Endothelial cell of umbilical vein (primary cell): Measurements from ENCODE around the gene GTF3C5. TPM values are rescaled to one million over a fixed set of nuclear protein-coding genes. Genes with fewer than 3 reads are reported as not detected.
"Not testable (repeated sequence)": the region's sequence is repeated elsewhere in the genome, so short reads cannot be mapped to it uniquely, and the experiment has no call there.

ENCODE experiments used
- BruUV-seq: library from RNA; stranded (reverse); fragments of 400-500 nt; replicated peaks from 2 replicates; lab custom pipeline; 2021; lab: Mats Ljungman, UMichigan
- CTCF ChIA-PET: fragments of 300-600, 350-600 bp; sonication (Branson Sonifier 250); formaldehyde crosslinking; loops from one replicate; lab custom pipeline; 2021; ENCODE audit warnings: antibody characterized with exemption, inconsistent platforms; lab: Charles Lee
- POLR2A ChIA-PET: fragments of 300-600, 350-600 bp; sonication (Branson Sonifier 250); formaldehyde crosslinking; loops from one replicate; lab custom pipeline; 2021; ENCODE audit warnings: antibody characterized with exemption, inconsistent platforms; lab: Charles Lee
- DNase-seq: peaks from one replicate; pipeline ENCODE4 v3.0.0-alpha.2; 2011; ENCODE audit warnings: low read depth, low spot score
- FAIRE-seq: peaks from 2 replicates; lab custom pipeline; 2011; peaks lifted over from hg19 to GRCh38; lab: Jason Lieb, UNC
- H2AFZ ChIP-seq: 2 replicates; pipeline ENCODE4 v1.6.0; 2012; ENCODE audit warnings: low read depth, low read length, control low read depth, inconsistent platforms
- H3K27ac ChIP-seq: 2 replicates; pipeline ENCODE4 v1.5.1; 2011; ENCODE audit warnings: low read depth, mild to moderate bottlenecking, control low read depth, low read length, moderate library complexity; ENCODE audit not compliant: insufficient read depth
- H3K27me3 ChIP-seq, 2 experiments: 2 replicates each; pipeline versions ENCODE4 v1.6.0 to v1.6.1; 2011; ENCODE audit warnings: low read length in 2 of 2, mixed read lengths in 1 of 2; ENCODE audit not compliant: control insufficient read depth in 2 of 2, insufficient read depth in 2 of 2
- H3K36me3 ChIP-seq, 2 experiments: 2 replicates in 1 of 2; 3 replicates in 1 of 2; pipeline ENCODE4 v1.5.1; 2011; ENCODE audit warnings: low read length in 2 of 2, mild to moderate bottlenecking in 1 of 2, moderate library complexity in 1 of 2; ENCODE audit not compliant: control insufficient read depth in 2 of 2, insufficient read depth in 2 of 2; ENCODE audit errors: extremely low read depth in 1 of 2
- H3K4me1 ChIP-seq: 3 replicates; pipeline ENCODE4 v1.5.1; 2011; ENCODE audit warnings: mild to moderate bottlenecking, low read length; ENCODE audit not compliant: control insufficient read depth, insufficient read depth; ENCODE audit errors: extremely low read depth
- H3K4me2 ChIP-seq: 2 replicates; pipeline ENCODE4 v1.6.1; 2011; ENCODE audit warnings: low read length, control low read depth, mixed read lengths; ENCODE audit not compliant: insufficient read depth
- H3K4me3 ChIP-seq, 3 experiments: fragments of 200-600 bp in 1 of 3; sonication (generic), shearing (Covaris generic) in 1 of 3; replicated peaks in 1 of 3; 2 replicates each; pipeline ENCODE4 v1.5.1; 2011 to 2016; ENCODE audit warnings: control low read depth in 3 of 3, low read length in 3 of 3, mild to moderate bottlenecking in 2 of 3, inconsistent platforms in 1 of 3, low read depth in 1 of 3, moderate library complexity in 1 of 3; ENCODE audit not compliant: insufficient read depth in 1 of 3
- H3K79me2 ChIP-seq: 2 replicates; pipeline ENCODE4 v1.6.0; 2012; ENCODE audit warnings: low read length, inconsistent platforms; ENCODE audit not compliant: control insufficient read depth, insufficient read depth
- H3K9ac ChIP-seq: replicated peaks from 2 replicates; pipeline ENCODE3; 2011; ENCODE audit warnings: low read length, control low read depth; ENCODE audit not compliant: insufficient read depth; ENCODE audit errors: extremely low read depth
- H3K9me1 ChIP-seq: replicated peaks from 3 replicates; pipeline ENCODE4 v1.6.0; 2011; ENCODE audit warnings: mild to moderate bottlenecking, low read length; ENCODE audit not compliant: control insufficient read depth, insufficient read depth; ENCODE audit errors: extremely low read depth
- H3K9me3 ChIP-seq: replicated peaks from 2 replicates; pipeline ENCODE4 v1.5.1; 2012; ENCODE audit warnings: low read length, inconsistent platforms; ENCODE audit not compliant: control insufficient read depth, insufficient read depth
- H4K20me1 ChIP-seq: replicated peaks from 2 replicates; pipeline ENCODE3; 2011; ENCODE audit warnings: mild to moderate bottlenecking, low read length; ENCODE audit not compliant: control insufficient read depth, insufficient read depth; ENCODE audit errors: extremely low read depth
- CTCF ChIP-seq, 2 donors: IDR thresholded peaks; 1 replicate in 1 of 2; 2 replicates in 1 of 2; pipeline ENCODE4 v1.5.1; 2011; ENCODE audit warnings: low read length in 2 of 2, mild to moderate bottlenecking in 2 of 2, moderate library complexity in 2 of 2, control low read depth in 1 of 2, inconsistent platforms in 1 of 2, low read depth in 1 of 2; ENCODE audit not compliant: insufficient read depth in 1 of 2; ENCODE audit errors: extremely low read depth in 1 of 2
- EZH2 ChIP-seq: IDR thresholded peaks from 2 replicates; pipeline ENCODE4 v1.6.1; 2012; ENCODE audit warnings: borderline replicate concordance, low read depth, mild to moderate bottlenecking, moderate library complexity, low read length, inconsistent platforms; ENCODE audit not compliant: severe bottlenecking
- FOS ChIP-seq: IDR thresholded peaks from 2 replicates; pipeline ENCODE4 v1.6.1; 2011; ENCODE audit warnings: mild to moderate bottlenecking, low read length, moderate library complexity, borderline replicate concordance; ENCODE audit not compliant: insufficient read depth
- GATA2 ChIP-seq: IDR thresholded peaks from 2 replicates; pipeline ENCODE4 v1.7.0; 2011; ENCODE audit warnings: low read depth, mild to moderate bottlenecking, moderate library complexity, mixed read lengths, low read length; ENCODE audit not compliant: insufficient read length, insufficient read depth
- JUN ChIP-seq: IDR thresholded peaks from 2 replicates; pipeline ENCODE4 v1.6.1; 2011; ENCODE audit warnings: borderline replicate concordance, low read depth; ENCODE audit not compliant: insufficient read length, insufficient read depth
- MYC ChIP-seq: IDR thresholded peaks from one replicate; pipeline ENCODE4 v1.6.1; 2011; ENCODE audit warnings: mild to moderate bottlenecking, low read depth, low read length
- POLR2A ChIP-seq: IDR thresholded peaks from 2 replicates; pipeline ENCODE4 v1.6.1; 2012; ENCODE audit warnings: low read depth, mild to moderate bottlenecking, control low read depth, low read length
- POLR2AphosphoS5 ChIP-seq: IDR thresholded peaks from 2 replicates; pipeline ENCODE4 v1.6.1; 2012; ENCODE audit warnings: low read depth, mild to moderate bottlenecking, control low read depth, low read length, moderate library complexity; ENCODE audit not compliant: insufficient read depth
- dilution Hi-C: fragments of 300-500 bp; cut with MboI; formaldehyde crosslinking; loops from one replicate; pipeline ENCODE4 v1.15.0; 2019; ENCODE audit warnings: low sequenced_read_pairs; ENCODE audit not compliant: extremely low pct_ligation_motif_present
- intact Hi-C: fragments of 100-400 bp; cut with micrococcal nuclease; formaldehyde crosslinking; loops from one replicate; pipeline ENCODE4 v1.10.0; 2022
- polyA plus RNA-seq, 4 experiments: library from polyadenylated mRNA; depleted of rRNA in 3 of 4; stranded (reverse) in 3 of 4; unstranded in 1 of 4; fragments of >200 nt; gene quantifications; 2 replicates each; pipeline versions ENCODE4 v1.2.1 to v1.2.3, GENCODE V29; 2011 to 2012; ENCODE audit warnings: missing spikeins in 1 of 4
- total RNA-seq: library from RNA; stranded (reverse); gene quantifications from 2 replicates; pipeline ENCODE4 v1.2.3, GENCODE V29; 2021

Gene GTF3C5
- total and polyA plus RNA-seq, 2 donors (not counting 3 experiments of a cell fraction or from before 2014, with no cell fraction given): 65.6 to 73.8 TPM

- peak; percentile 35 to 55 for TF ChIP-seq CTCF (IDR thresholded peaks at IDR 0.05; ENCODE audit: extremely low read depth in 1 of 2, insufficient read depth in 1 of 2, low read depth in 1 of 2, low read length in 2 of 2)
- H3K79me2 ChIP-seq: peaks cover 40% of the 10 kb centered on the region
- BruUV-seq, H3K27ac ChIP-seq, H3K4me2 ChIP-seq, POLR2A ChIA-PET, H3K27me3 ChIP-seq, H3K9me3 ChIP-seq, dilution Hi-C loops, H3K9me1 ChIP-seq, H3K4me3 ChIP-seq, H2AFZ ChIP-seq, H3K4me1 ChIP-seq, H3K9ac ChIP-seq, H4K20me1 ChIP-seq: not testable (repeated sequence)
- FAIRE-seq (peak; percentile 68), DNase-seq (peak; percentile 27)
- H3K36me3 ChIP-seq: peaks cover 8 to 31% of the 10 kb centered on the region in 2 experiments
- intact Hi-C loops: loop anchor here (1.0 kb wide), 2 partner anchors 62 to 103 kb away; no protein-coding TSS in a partner anchor
- CTCF ChIA-PET: interaction anchor here (0.8 to 3.3 kb wide), 9 partner anchors 10 to 145 kb away, joined by 3 to 46 read pairs (median 3); partner anchors contain the start of gene GTF3C5
Measured at GRCh38 chr9:133040892-133041479, 10.2 kb downstream of the GTF3C5 start.

- intact Hi-C loops (loop anchor here (1.0 kb wide), 2 partner anchors 61 to 102 kb away; no protein-coding TSS in a partner anchor), dilution Hi-C loops (no loop called here)
- FAIRE-seq (no peak), DNase-seq (no peak)
- CTCF ChIA-PET: interaction anchor here (1.6 to 3.3 kb wide), 3 partner anchors 11 to 105 kb away, joined by 3 to 46 read pairs (median 9); no protein-coding TSS in a partner anchor
- POLR2A ChIA-PET: no interaction called here
- no TSS peak for BruUV-seq
- no peak overlapping the region for H2AFZ ChIP-seq
- no peak overlapping the region for H3K9ac ChIP-seq
- no peaks in the 10 kb centered on the region for H3K4me1 ChIP-seq
- peaks cover 8 to 40% of the 10 kb centered on the region in 2 experiments for H3K36me3 ChIP-seq
- H3K27ac ChIP-seq: no peak overlapping the region
- no peaks in the 10 kb centered on the region for H3K9me3 ChIP-seq
- no peak overlapping the region for H3K4me3 ChIP-seq
- TF ChIP-seq POLR2A (no peak), FOS (no peak), JUN (no peak), EZH2 (no peak), GATA2 (no peak), CTCF (IDR thresholded peaks at IDR 0.05; ENCODE audit: extremely low read depth in 1 of 2, insufficient read depth in 1 of 2, low read depth in 1 of 2, low read length in 2 of 2) (no peak), POLR2AphosphoS5 (no peak), MYC (no peak)
- H3K27me3 ChIP-seq: no peaks in the 10 kb centered on the region
- H4K20me1 ChIP-seq: no peaks in the 10 kb centered on the region
- no peaks in the 10 kb centered on the region for H3K9me1 ChIP-seq
- peaks cover 30% of the 10 kb centered on the region for H3K79me2 ChIP-seq
- H3K4me2 ChIP-seq: no peak overlapping the region
Measured at GRCh38 chr9:133041958-133042357, 11.2 kb downstream of the GTF3C5 start.
